ENCODE measurements around the gene DDX10.
"Not testable (repeated sequence)": the region's sequence is repeated elsewhere in the genome, so short reads cannot be mapped to it uniquely, and the experiment has no call there.

The DDX10 gene

DNA sequence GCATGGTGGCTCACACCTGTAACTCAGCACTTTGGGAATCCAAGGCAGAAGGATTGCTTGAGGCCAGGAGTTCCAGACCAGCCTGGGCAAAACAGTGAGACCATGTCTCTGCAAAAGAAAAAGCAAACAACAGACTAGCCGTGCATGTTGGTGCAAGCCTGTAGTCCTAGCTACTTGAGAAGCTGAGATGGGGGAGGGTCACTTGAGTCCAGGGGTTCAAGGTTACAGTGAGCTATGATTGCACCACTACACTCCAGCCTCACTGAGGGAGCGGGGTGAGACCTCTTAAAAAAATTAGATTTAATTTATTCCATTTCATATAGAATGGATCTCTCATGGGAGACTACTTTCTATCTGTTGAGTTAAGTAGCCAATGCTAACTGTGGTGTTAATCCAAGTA, 50.4 kb downstream of the DDX10 start:
- no peak for DNase-seq (ENCODE audit: low read depth in 2 of 2)

DNA sequence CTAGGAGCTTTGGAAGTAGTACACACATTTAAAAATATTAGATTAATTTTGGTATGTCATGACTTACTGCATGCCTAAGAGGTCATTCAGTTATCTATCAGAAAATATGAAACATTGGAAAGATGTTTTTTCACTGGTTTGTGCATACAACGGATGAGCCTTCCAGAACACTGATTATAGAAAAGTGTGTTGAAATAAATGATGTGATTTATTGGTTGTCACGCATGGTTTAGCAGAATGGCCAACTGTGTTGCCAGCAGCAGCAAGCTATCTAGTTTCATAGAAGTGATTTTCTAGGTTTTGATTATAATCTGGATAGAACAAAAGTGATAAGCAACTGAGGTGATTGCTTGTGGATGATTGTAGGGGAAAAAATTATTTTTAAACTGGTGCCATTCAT, 53.6 kb downstream of the DDX10 start:
- DNase-seq (ENCODE audit: low read depth in 2 of 2), result no peak

DNA sequence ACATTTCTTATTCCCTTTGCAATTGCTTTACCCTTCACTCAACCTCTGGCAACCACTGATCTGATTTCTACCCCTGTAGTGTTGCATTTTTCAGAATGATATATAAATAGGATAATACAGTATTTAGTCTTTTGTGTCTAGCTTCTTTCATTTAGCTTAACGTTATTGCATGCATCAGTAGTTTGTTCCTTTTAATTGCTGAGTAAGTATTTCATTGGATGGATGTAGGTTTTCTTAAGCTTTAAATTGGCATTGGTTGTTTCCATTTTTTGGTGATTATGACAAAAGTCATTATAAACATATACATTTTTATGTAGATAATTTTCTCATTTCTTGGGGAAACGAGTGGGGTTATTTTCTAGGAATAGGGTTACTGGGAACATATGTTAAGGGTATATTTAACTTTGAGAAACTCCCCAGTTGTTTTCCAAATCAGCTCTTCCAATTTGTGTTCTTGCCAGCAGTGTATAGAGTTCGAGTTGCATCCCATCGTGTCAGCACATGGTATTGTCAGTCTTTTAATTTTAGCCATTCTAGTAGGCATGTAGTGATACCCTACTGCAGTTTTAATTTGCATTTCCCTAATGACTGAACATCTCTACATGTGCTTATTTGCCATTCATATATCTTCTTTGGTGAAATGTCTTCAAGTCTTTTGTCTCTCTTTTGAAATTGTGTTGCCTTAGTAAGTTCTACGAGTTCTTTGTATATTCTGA, 60.3 kb downstream of the DDX10 start:
- DNase-seq (ENCODE audit: low read depth in 2 of 2), result no peak

DNA sequence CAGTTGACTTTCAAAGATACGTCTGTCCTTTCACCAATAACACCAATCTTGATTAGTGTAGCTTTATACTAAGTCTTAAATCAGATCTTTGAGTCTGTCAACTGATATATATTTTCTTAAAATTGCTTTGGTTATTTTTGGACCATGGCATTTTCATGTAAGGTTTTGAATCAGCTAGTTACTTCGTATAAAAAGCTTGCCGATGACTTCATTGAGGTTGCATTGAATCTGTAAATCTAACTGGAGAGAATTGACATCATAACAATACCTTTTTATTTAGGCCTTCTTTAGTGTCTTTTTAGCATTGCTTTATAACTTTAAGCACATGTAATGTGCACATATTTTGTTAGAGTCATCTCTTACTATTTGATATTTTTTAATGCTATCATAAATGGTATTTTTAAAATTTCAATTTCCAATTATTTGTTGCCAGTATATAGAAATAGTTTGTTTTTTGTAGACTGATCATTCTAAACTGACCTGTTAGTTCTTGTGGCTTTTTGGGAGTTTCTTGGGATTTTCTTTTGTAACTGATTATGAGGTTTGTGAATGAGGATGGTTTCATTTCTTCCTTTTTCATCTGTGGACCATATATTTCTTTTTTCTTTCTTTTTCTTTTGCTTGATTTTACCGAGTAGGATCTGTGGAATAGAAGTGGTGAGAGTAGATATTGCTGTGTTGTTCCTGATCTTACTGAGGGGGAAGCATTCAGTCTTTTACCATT, 61.4 kb downstream of the DDX10 start:
- no peak for DNase-seq (ENCODE audit: low read depth in 2 of 2)

DNA sequence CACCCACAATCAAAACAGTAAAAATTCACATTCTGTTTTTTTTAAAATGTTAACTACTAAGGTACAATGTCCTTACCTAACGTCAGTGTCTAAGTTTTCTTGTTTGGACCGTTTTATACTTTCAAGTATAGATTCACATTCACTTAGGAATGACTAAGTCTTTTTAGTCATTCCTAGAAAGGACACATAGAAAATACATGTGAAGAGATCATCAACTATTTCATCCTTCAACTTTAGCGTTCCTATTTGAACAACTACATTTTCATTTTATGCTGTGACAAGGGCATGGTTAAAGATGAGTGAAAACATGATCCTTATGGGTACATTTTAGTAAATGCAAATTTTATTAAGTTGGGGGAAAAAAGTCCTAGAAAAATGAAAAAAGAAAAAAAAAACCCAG, 62.8 kb downstream of the DDX10 start:
- no peak for DNase-seq (ENCODE audit: low read depth in 2 of 2)

DNA sequence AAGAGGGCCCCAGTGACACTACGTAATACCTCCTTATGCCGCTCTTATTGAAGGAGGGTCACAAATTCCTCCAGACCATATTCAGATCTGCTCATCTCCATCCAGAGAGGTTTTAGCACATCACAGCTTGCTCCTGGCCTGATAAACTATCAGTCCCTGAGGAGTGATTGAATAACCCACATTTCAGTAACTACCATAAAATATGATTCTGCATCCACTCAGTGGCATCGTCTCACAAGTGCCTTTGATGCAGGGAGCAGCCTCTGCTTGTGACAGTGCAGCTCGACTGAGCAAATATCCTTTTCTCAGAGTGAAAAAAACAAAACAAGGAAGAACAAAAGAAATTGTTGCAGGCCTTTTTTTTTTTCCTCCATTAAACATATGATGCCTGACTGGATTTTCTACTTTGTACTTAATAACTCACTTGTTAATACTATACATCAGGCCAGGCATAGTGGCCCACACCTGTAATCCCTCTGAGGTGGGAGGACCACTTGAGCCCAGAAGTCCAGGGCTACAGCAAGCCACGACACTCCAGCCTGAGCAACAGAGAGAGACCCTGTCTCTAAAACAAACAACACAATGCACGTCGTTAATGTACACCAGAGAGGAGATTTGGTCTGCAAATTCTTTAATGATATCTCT, 64.5 kb downstream of the DDX10 start:
- DNase-seq (ENCODE audit: low read depth in 2 of 2), result no peak

DNA sequence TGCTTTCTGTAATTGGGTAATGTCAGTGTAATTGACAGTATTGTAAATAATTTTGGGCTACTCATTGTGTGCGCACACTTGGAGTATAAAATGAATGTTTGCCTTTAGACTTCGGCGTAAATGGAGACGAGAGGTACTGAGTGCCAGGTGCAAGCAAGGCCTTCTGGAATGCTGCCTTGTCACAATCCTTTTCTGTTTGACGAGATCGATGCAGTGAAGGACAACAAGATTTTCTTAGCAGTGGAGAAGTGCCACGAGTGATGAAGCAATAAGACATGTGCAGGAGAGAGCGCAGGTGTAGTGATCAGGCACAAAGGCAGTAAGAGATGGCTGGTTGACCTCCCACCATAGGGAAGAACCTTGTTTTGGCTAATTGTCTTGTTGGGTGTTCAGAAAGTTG, 67.5 kb downstream of the DDX10 start:
- DNase-seq (ENCODE audit: low read depth in 2 of 2), result no peak

- DNase-seq (ENCODE audit: low read depth in 2 of 2), result no peak
Measured at GRCh38 chr11:108733479-108734116, 68.7 kb downstream of the DDX10 start.

DNA sequence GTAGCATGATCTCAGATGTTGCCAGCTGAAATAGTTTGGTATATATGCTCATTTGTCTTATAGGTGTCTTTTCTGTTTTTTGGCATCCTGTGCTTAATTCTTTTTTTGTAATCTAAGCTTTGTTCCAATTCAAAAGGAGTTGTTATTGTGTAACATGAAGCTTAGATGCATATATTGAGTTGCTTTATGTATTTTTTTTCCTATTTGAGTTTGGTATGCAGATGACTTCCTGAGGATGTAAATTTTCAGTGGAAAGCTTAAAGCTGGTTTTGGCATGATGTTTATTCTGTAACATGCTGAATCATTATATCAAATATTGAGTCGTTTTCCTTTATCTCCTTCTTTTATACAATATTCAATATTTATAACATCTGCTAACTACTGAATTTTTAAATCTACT, 69.4 kb downstream of the DDX10 start:
- DNase-seq (ENCODE audit: low read depth in 2 of 2), result no peak

DNA sequence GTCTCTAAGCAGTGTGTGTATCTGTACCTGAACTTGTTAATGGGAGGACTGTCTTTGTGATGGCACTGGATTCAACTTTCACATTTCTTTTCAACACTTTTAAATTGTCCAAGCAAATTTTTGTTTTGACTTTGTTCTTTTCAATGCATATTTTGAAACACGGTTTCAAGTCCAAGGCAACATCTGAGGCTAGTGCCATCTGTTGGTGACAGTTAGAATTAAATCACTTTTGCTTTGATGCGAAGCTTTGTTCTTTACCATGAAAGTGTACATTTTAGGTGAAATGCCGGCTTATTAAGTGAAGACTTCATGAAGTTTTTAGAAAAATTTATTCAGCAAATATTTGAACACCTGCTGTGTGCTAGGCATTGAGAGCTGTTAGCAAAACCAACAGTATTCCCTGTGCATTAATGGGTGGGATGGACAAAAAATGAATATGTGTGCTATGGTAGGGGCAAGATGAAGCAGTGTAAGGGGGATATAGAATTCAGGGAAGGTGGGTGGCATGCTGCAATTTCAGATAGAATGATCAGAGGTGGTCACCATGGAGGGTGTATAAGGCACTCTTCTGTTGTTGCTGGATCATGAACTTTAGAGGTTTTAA, 70.2 kb downstream of the DDX10 start:
- DNase-seq (ENCODE audit: low read depth in 2 of 2), result no peak

DNA sequence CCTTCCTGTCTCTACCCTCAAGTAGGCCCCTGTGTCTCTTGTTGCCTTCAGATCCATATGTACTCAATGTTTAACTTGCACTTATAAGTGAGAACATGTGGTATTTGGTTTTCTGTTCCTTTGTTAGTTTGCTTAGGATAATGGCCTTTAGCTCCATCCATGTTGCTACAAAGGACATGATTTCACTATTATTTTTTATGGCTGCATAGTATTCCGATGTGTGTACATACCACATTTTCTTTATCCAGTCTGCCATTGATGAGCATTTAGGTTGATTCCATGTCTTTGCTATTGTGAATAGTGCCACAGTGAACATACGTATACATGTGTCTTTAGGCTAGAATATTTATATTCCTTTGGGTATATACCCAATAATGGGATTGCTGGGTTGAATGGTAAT, 75.3 kb downstream of the DDX10 start:
- DNase-seq (ENCODE audit: low read depth in 2 of 2), result not testable (repeated sequence)

- no peak for DNase-seq (ENCODE audit: low read depth in 2 of 2)
Measured at GRCh38 chr11:108743851-108744250, 79.0 kb downstream of the DDX10 start.

DNA sequence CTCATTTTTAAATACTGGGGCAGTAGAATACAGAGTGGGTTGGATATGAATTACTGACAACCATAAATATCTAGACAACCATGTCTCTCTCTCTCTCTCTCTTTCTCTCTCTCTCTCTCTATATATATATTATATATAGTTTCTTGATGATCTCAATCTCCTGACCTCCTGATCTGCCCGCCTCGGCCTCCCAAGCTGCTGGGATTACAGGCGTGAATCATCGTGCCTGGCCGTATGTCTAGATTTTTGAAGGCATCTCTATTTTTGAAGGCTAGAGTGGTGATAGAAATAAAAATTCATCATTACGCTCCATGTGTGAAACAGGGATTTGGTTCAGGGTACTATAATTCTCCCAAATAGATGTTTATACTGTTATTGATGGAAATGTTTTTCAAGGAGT, 84.1 kb downstream of the DDX10 start:
- no peak for DNase-seq (ENCODE audit: low read depth in 2 of 2)

DNA sequence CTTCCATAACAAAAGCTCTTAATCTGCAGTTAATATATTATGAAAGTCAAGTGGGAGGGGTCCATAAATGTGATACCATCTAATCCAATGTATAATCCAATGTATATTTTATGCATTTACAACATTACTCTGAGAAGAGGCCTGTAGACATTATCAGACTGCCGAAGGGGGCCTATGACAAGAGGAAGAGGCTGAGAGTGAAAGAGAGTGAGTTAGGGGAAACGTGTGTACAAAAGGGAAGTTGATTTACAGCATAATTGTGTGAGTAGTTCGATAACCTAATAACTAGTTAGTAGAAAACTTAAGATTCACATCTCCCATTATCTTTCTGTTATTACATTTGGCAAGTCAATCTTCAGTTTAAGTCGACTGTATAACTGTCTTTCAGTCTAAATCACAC, 86.6 kb downstream of the DDX10 start:
- no peak for DNase-seq (ENCODE audit: low read depth in 2 of 2)

GRCh38 chr11:108752297-108752751, 87.5 kb downstream of the DDX10 start:
- DNase-seq (ENCODE audit: low read depth in 2 of 2), result no peak

DNA sequence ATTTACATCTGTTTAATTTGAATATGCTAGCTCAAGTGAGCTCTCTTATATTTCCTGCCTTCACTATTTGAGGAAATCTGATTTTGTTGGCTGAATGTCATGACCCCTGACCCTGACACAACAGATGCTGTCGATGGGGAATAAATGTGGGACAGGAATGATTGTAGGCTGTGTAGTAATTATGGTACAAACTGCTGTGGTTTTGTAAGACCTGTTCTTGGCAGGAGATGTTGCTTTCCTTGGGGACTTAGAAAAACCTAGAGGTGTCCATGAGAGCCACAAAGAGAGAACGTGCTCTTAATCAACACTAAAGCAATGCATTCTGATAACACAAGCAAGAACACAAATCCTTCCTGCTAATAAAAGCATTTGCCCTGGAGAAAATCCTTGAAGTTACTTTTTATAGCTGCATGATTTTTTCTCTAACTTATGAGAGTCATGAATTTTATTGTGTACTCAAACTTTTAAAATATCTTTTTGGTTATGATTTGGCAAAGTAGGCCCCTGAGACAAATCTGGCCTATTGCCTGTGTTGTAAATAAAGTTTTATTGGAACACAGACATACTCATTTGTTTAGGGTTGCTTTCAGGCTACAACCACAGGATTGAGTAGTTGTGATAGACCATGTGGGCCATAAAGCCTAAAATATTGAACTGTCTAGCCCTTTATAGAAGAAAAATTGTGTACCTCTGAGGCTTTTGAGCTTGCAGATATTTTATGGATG, 90.2 kb downstream of the DDX10 start:
- no peak for DNase-seq (ENCODE audit: low read depth in 2 of 2)

GRCh38 chr11:108757630-108758029, 92.8 kb downstream of the DDX10 start:
- DNase-seq (ENCODE audit: low read depth in 2 of 2), result no peak

GRCh38 chr11:108758458-108758857, 93.6 kb downstream of the DDX10 start:
- no peak for DNase-seq (ENCODE audit: low read depth in 2 of 2)

- no peak for DNase-seq (ENCODE audit: low read depth in 2 of 2)
Measured at GRCh38 chr11:108766596-108767173, 101.8 kb downstream of the DDX10 start.

GRCh38 chr11:108768370-108768769, 103.5 kb downstream of the DDX10 start:
- no peak for DNase-seq (ENCODE audit: low read depth in 2 of 2)

- DNase-seq (ENCODE audit: low read depth in 2 of 2), result no peak
Measured at GRCh38 chr11:108768964-108769363, 104.1 kb downstream of the DDX10 start.
